Karpas-422 (cell line): Measurements from ENCODE around the gene FAM204A. TPM values are rescaled to one million over a fixed set of nuclear protein-coding genes. Genes with fewer than 3 reads are reported as not detected.

Experiments
- DNase-seq: peaks from one replicate; pipeline ENCODE4 v3.0.0-alpha.2; 2015
- H2AFZ ChIP-seq: fragments of 200-600 bp; sonication (generic); 2 replicates; pipeline ENCODE4 v1.6.1; 2014; ENCODE audit warnings: antibody characterized with exemption, low read length, mixed read lengths
- H3K27ac ChIP-seq: fragments of 200-600 bp; sonication (generic); 2 replicates; pipeline ENCODE4 v1.5.1; 2014; ENCODE audit warnings: mild to moderate bottlenecking, low read length, moderate library complexity
- H3K27me3 ChIP-seq: fragments of 200-600 bp; sonication (generic); 2 replicates; pipeline ENCODE4 v1.6.1; 2014; ENCODE audit warnings: low read length, mixed read lengths
- H3K36me3 ChIP-seq: fragments of 200-600 bp; sonication (generic); 2 replicates; pipeline ENCODE4 v1.6.1; 2014; ENCODE audit warnings: low read length, mixed read lengths; ENCODE audit not compliant: insufficient read depth
- H3K4me1 ChIP-seq: fragments of 200-600 bp; sonication (generic); 2 replicates; pipeline ENCODE4 v1.6.1; 2014; ENCODE audit warnings: mild to moderate bottlenecking, low read length, mixed read lengths
- H3K4me2 ChIP-seq: fragments of 200-600 bp; sonication (generic); 2 replicates; pipeline ENCODE4 v1.6.1; 2014; ENCODE audit warnings: low read length, low read depth, mild to moderate bottlenecking; ENCODE audit not compliant: poor library complexity, severe bottlenecking
- H3K4me3 ChIP-seq: fragments of 200-600 bp; sonication (generic); 2 replicates; pipeline ENCODE4 v1.5.1; 2014; ENCODE audit warnings: mild to moderate bottlenecking, antibody characterized with exemption, low read length, mixed read lengths
- H3K79me2 ChIP-seq: fragments of 200-600 bp; sonication (generic); 2 replicates; pipeline ENCODE4 v1.6.1; 2014; ENCODE audit warnings: mild to moderate bottlenecking, low read length, mixed read lengths
- H3K9ac ChIP-seq: fragments of 200-600 bp; sonication (generic); 2 replicates; pipeline ENCODE4 v1.6.0; 2014; ENCODE audit warnings: low read length
- H3K9me2 ChIP-seq: fragments of 200-600 bp; sonication (generic), shearing (Covaris generic); replicated peaks from 2 replicates; pipeline ENCODE4 v1.6.0; 2014; ENCODE audit warnings: mild to moderate bottlenecking, low read length, moderate library complexity; ENCODE audit not compliant: insufficient read depth
- H3K9me3 ChIP-seq: fragments of 300-700, 200-600 bp; sonication (generic); 2 replicates; pipeline ENCODE4 v1.6.1; 2014; ENCODE audit warnings: low read length, mixed read lengths
- H4K20me1 ChIP-seq: fragments of 200-600 bp; sonication (generic); 2 replicates; pipeline ENCODE4 v1.6.1; 2014; ENCODE audit warnings: mild to moderate bottlenecking, antibody characterized with exemption, low read length, low read depth; ENCODE audit not compliant: insufficient read depth
- total RNA-seq: library from RNA; depleted of rRNA; stranded (reverse); fragments of >200 nt; shearing (Covaris generic); gene quantifications from 2 replicates; pipeline ENCODE4 v1.2.3, GENCODE V29; 2014; ENCODE audit warnings: low replicate concordance

Gene FAM204A
- total RNA-seq, 1 experiment from 2014 or later, result 56.1 TPM

GRCh38 chr10:118307220-118307619 lies 34.9 kb downstream of the FAM204A start:
- H3K27me3 ChIP-seq, result no peaks in the 10 kb centered on the region
- H3K9me3 ChIP-seq, result no peaks in the 10 kb centered on the region
- no peak for DNase-seq
- no peaks in the 10 kb centered on the region for H4K20me1 ChIP-seq
- H3K4me3 ChIP-seq, result no peak overlapping the region
- H2AFZ ChIP-seq, result no peak overlapping the region
- peaks cover 28% of the 10 kb centered on the region; the same call in 1 of the 2 replicates for H3K36me3 ChIP-seq
- H3K4me2 ChIP-seq, result no peak overlapping the region
- no peak overlapping the region for H3K9ac ChIP-seq
- no peak overlapping the region for H3K27ac ChIP-seq
- no peaks in the 10 kb centered on the region for H3K9me2 ChIP-seq
- no peaks in the 10 kb centered on the region for H3K4me1 ChIP-seq
- no peaks in the 10 kb centered on the region for H3K79me2 ChIP-seq

GRCh38 chr10:118305730-118306129 lies 36.4 kb downstream of the FAM204A start:
- Histone ChIP-seq H4K20me1 (no peaks in the 10 kb centered on the region), H3K9me2 (no peaks in the 10 kb centered on the region)

GRCh38 chr10:118304521-118304920 lies 37.6 kb downstream of the FAM204A start:
- Histone ChIP-seq H2AFZ (no peak overlapping the region), H3K9me3 (no peaks in the 10 kb centered on the region), H3K79me2 (no peaks in the 10 kb centered on the region), H3K36me3 (peaks cover 21% of the 10 kb centered on the region; the same call in 1 of the 2 replicates), H3K9ac (no peak overlapping the region), H3K27ac (no peak overlapping the region), H3K4me1 (no peaks in the 10 kb centered on the region), H3K4me3 (no peak overlapping the region), H3K27me3 (no peaks in the 10 kb centered on the region), H4K20me1 (no peaks in the 10 kb centered on the region), H3K9me2 (no peaks in the 10 kb centered on the region), H3K4me2 (no peak overlapping the region)
- DNase-seq, result no peak

More at GRCh38 chr10:118305730-118306129, 36.4 kb downstream of the FAM204A start:
- Histone ChIP-seq H2AFZ (no peak overlapping the region), H3K36me3 (peaks cover 28% of the 10 kb centered on the region; the same call in 1 of the 2 replicates), H3K4me3 (no peak overlapping the region), H3K4me2 (no peak overlapping the region), H3K9me3 (no peaks in the 10 kb centered on the region), H3K4me1 (no peaks in the 10 kb centered on the region), H3K9ac (no peak overlapping the region), H3K79me2 (no peaks in the 10 kb centered on the region), H3K27ac (no peak overlapping the region), H3K27me3 (no peaks in the 10 kb centered on the region)
- no peak for DNase-seq

GRCh38 chr10:118301211-118301610 lies 40.9 kb downstream of the FAM204A start:
- H3K4me2 ChIP-seq, result no peak overlapping the region
- no peaks in the 10 kb centered on the region for H3K9me3 ChIP-seq
- H3K4me1 ChIP-seq, result no peaks in the 10 kb centered on the region
- H3K36me3 ChIP-seq, result peaks cover 5% of the 10 kb centered on the region; the same call in 1 of the 2 replicates
- H3K9me2 ChIP-seq, result no peaks in the 10 kb centered on the region
- H3K27me3 ChIP-seq, result no peaks in the 10 kb centered on the region
- no peaks in the 10 kb centered on the region for H4K20me1 ChIP-seq
- DNase-seq, result no peak
- H3K79me2 ChIP-seq, result no peaks in the 10 kb centered on the region
- no peak overlapping the region for H3K9ac ChIP-seq
- H3K4me3 ChIP-seq, result no peak overlapping the region
- H3K27ac ChIP-seq, result no peak overlapping the region
- no peak overlapping the region for H2AFZ ChIP-seq

GRCh38 chr10:118300320-118300719 lies 41.8 kb downstream of the FAM204A start:
- H3K4me1 ChIP-seq, result no peaks in the 10 kb centered on the region
- no peak overlapping the region for H2AFZ ChIP-seq
- no peak overlapping the region for H3K4me3 ChIP-seq
- H3K27me3 ChIP-seq, result no peaks in the 10 kb centered on the region
- H3K9me2 ChIP-seq, result no peaks in the 10 kb centered on the region
- DNase-seq, result no peak
- no peak overlapping the region for H3K27ac ChIP-seq
- H3K4me2 ChIP-seq, result no peak overlapping the region
- H3K9me3 ChIP-seq, result no peaks in the 10 kb centered on the region
- H3K9ac ChIP-seq, result no peak overlapping the region
- 0 out of 2 replicates have a peak, but pooled peaks cover 3% of the 10 kb centered on the region for H3K36me3 ChIP-seq
- no peaks in the 10 kb centered on the region for H3K79me2 ChIP-seq
- no peaks in the 10 kb centered on the region for H4K20me1 ChIP-seq

GRCh38 chr10:118298787-118299186 lies 43.3 kb downstream of the FAM204A start:
- H3K27ac ChIP-seq, result no peak overlapping the region
- H3K27me3 ChIP-seq, result no peaks in the 10 kb centered on the region
- 0 out of 2 replicates have a peak, but pooled peaks cover 3% of the 10 kb centered on the region for H3K36me3 ChIP-seq

GRCh38 chr10:118291122-118291521 lies 51.0 kb downstream of the FAM204A start:
- no peak overlapping the region for H3K4me3 ChIP-seq
- H2AFZ ChIP-seq, result no peak overlapping the region
- H3K4me2 ChIP-seq, result no peak overlapping the region
- no peaks in the 10 kb centered on the region for H3K9me2 ChIP-seq
- H3K4me1 ChIP-seq, result no peaks in the 10 kb centered on the region
- H3K79me2 ChIP-seq, result no peaks in the 10 kb centered on the region
- no peak overlapping the region for H3K27ac ChIP-seq
- H3K9ac ChIP-seq, result no peak overlapping the region
- H3K27me3 ChIP-seq, result no peaks in the 10 kb centered on the region
- H4K20me1 ChIP-seq, result no peaks in the 10 kb centered on the region
- no peaks in the 10 kb centered on the region for H3K36me3 ChIP-seq
- H3K9me3 ChIP-seq, result no peaks in the 10 kb centered on the region
- no peak for DNase-seq

More at GRCh38 chr10:118298787-118299186, 43.3 kb downstream of the FAM204A start:
- Histone ChIP-seq H3K79me2 (no peaks in the 10 kb centered on the region), H3K4me3 (no peak overlapping the region), H3K4me2 (no peak overlapping the region), H3K9me3 (no peaks in the 10 kb centered on the region), H4K20me1 (no peaks in the 10 kb centered on the region), H3K9ac (no peak overlapping the region), H3K4me1 (no peaks in the 10 kb centered on the region), H2AFZ (no peak overlapping the region), H3K9me2 (no peaks in the 10 kb centered on the region)
- DNase-seq, result no peak

- Histone ChIP-seq H3K9ac (no peak overlapping the region), H4K20me1 (no peaks in the 10 kb centered on the region), H3K36me3 (no peaks in the 10 kb centered on the region), H3K27me3 (no peaks in the 10 kb centered on the region), H3K4me3 (no peak overlapping the region), H3K27ac (no peak overlapping the region), H3K79me2 (no peaks in the 10 kb centered on the region), H3K9me2 (no peaks in the 10 kb centered on the region), H3K9me3 (no peaks in the 10 kb centered on the region), H3K4me2 (no peak overlapping the region), H3K4me1 (no peaks in the 10 kb centered on the region), H2AFZ (no peak overlapping the region)
- DNase-seq, result no peak
These were observed 51.6 kb downstream of the FAM204A start for GRCh38 chr10:118290471-118290995.
